Panc1 (cell line): ENCODE data around the gene DIAPH1.

Experiments
- CTCF ChIP-seq: fragments of 450-650 bp; IDR thresholded peaks from 2 replicates; pipeline ENCODE4 v1.5.1; 2017; ENCODE audit warnings: mild to moderate bottlenecking
- POLR2AphosphoS5 ChIP-seq: IDR thresholded peaks from 2 replicates; pipeline ENCODE4 v1.6.1; 2012; ENCODE audit warnings: mild to moderate bottlenecking, low read depth, low read length, moderate library complexity
- SIN3A ChIP-seq: IDR thresholded peaks from 2 replicates; pipeline ENCODE4 v1.6.1; 2012; ENCODE audit warnings: low read depth, mild to moderate bottlenecking, low read length, moderate library complexity, borderline replicate concordance; ENCODE audit not compliant: insufficient read depth
- TCF7L2 ChIP-seq: IDR thresholded peaks from 2 replicates; pipeline ENCODE4 v1.6.1; 2011; ENCODE audit warnings: mild to moderate bottlenecking, low read depth, low read length, inconsistent platforms

- no peak for TF ChIP-seq POLR2AphosphoS5
- no peak for TF ChIP-seq CTCF
- no peak for TF ChIP-seq SIN3A
- no peak for TF ChIP-seq TCF7L2
Measured at GRCh38 chr5:141636106-141636412, 17.3 kb upstream of the DIAPH1 start.
